ENCODE results near the gene RSPRY1. TPM values are rescaled to one million over a fixed set of nuclear protein-coding genes. Genes with fewer than 3 reads are reported as not detected.

The RSPRY1 gene
- total and polyA plus RNA-seq, 2 of the 4 experiments (the other 2 are of a cell fraction) = 25.2 to 62.2 TPM

GRCh38 chr16:57234707-57235092 lies 48.6 kb downstream of the RSPRY1 start:
- Histone ChIP-seq H4K5ac (ENCODE audit: low read depth, low read length) (no peak overlapping the region), H3K4me1 (ENCODE audit: control insufficient read depth, insufficient read depth, low read length) (peaks cover 8% of the 10 kb centered on the region), H2BK120ac (ENCODE audit: low read depth, low read length) (no peak overlapping the region), H3K9me3 (ENCODE audit: control insufficient read depth, insufficient read depth, low read length) (no peaks in the 10 kb centered on the region), H3K79me1 (ENCODE audit: low read depth in 1 of 2, low read length in 2 of 2) (peaks cover 0 to 4% of the 10 kb centered on the region in 2 experiments; a peak in 2 of 4 replicates), H4K20me1 (ENCODE audit: insufficient read depth, low read length) (no peaks in the 10 kb centered on the region), H2AK5ac (ENCODE audit: low read depth, low read length) (no peak overlapping the region), H2BK5ac (ENCODE audit: low read depth, low read length, poor library complexity, severe bottlenecking) (no peak overlapping the region), H3K27me3 (ENCODE audit: control insufficient read depth, insufficient read depth, low read length) (no peaks in the 10 kb centered on the region), H3K4me3 (ENCODE audit: insufficient read depth, low read depth, low read length) (no peak overlapping the region), H3K36me3 (ENCODE audit: control insufficient read depth, insufficient read depth, low read length) (peaks cover 20% of the 10 kb centered on the region), H3K23ac (ENCODE audit: low read depth, low read length) (no peak overlapping the region), H3K18ac (ENCODE audit: low read depth, low read length) (no peak overlapping the region), H3K9me1 (ENCODE audit: insufficient read depth, low read length) (peaks cover 7% of the 10 kb centered on the region), H4K91ac (ENCODE audit: insufficient read depth, low read depth, low read length) (no peak overlapping the region), H2AFZ (replicated peaks; ENCODE audit: low read length, poor library complexity) (no peak overlapping the region), H2AK9ac (replicated peaks; ENCODE audit: low read depth, low read length, poor library complexity) (no peak overlapping the region), H3K27ac (ENCODE audit: insufficient read depth, low read length) (no peak overlapping the region), H3K4me2 (ENCODE audit: low read depth, low read length) (no peak overlapping the region), H3K4ac (ENCODE audit: low read depth, low read length) (no peak overlapping the region), H4K8ac (ENCODE audit: low read depth in 2 of 2, low read length in 2 of 2) (no peak overlapping the region), H2BK20ac (ENCODE audit: low read depth, low read length) (no peak overlapping the region), H3K14ac (replicated peaks; ENCODE audit: low read depth, low read length) (no peak overlapping the region), H3K9ac (ENCODE audit: low read depth, low read length) (no peak overlapping the region), H3K56ac (ENCODE audit: extremely low read depth, insufficient read depth, low read length) (no peak overlapping the region), H2BK15ac (ENCODE audit: low read depth, low read length) (no peak overlapping the region)
- ChIA-PET POLR2A (ENCODE audit: unreplicated experiment) (no interaction called here), CTCF (no interaction called here)
- intact Hi-C loops (cut with micrococcal nuclease) = no loop called here
- TF ChIP-seq MAFK (IDR thresholded peaks at IDR 0.05; ENCODE audit: low read depth, low read length) = no peak
- no peak for TF ChIP-seq FOS (IDR thresholded peaks at IDR 0.05; ENCODE audit: low read depth, low read length)
- no peak for TF ChIP-seq CHD1 (IDR thresholded peaks at IDR 0.05; ENCODE audit: low read depth, low read length)
- no peak for TF ChIP-seq RCOR1 (IDR thresholded peaks at IDR 0.05; ENCODE audit: insufficient replicate concordance, low read length)
- no peak for TF ChIP-seq NFE2L2 (IDR thresholded peaks at IDR 0.05; ENCODE audit: low read depth, low read length)
- no peak for TF ChIP-seq RAD21 (IDR thresholded peaks at IDR 0.05; ENCODE audit: low read length)
- TF ChIP-seq CEBPB (IDR thresholded peaks at IDR 0.05; ENCODE audit: low read depth, low read length) = no peak
- no peak for TF ChIP-seq RFX5 (IDR thresholded peaks at IDR 0.05; ENCODE audit: low read depth, low read length)
- no peak for TF ChIP-seq MAZ (IDR thresholded peaks at IDR 0.05; ENCODE audit: borderline replicate concordance, low read depth, low read length)
- TF ChIP-seq CTCF (conservative IDR thresholded peaks at IDR 0.05; ENCODE audit: low read depth, low read length) = no peak
- TF ChIP-seq POLR2A (IDR thresholded peaks at IDR 0.05; ENCODE audit: low read depth, low read length) = no peak
- TF ChIP-seq USF2 (IDR thresholded peaks at IDR 0.05; ENCODE audit: low read depth, low read length) = no peak
- no peak for TF ChIP-seq SMC3 (IDR thresholded peaks at IDR 0.05; ENCODE audit: low read depth, low read length)
- no peak for TF ChIP-seq MXI1 (IDR thresholded peaks at IDR 0.05; ENCODE audit: borderline replicate concordance, low read depth, low read length)
- no peak for TF ChIP-seq ELK1 (IDR thresholded peaks at IDR 0.05; ENCODE audit: borderline replicate concordance, low read depth, low read length)
- TF ChIP-seq BHLHE40 (IDR thresholded peaks at IDR 0.05; ENCODE audit: low read depth, low read length) = no peak
- no TSS peak for BruUV-seq (replicated peaks)
- in situ Hi-C loops (cut with MboI; ENCODE audit: low sequenced_read_pairs) = no loop called here
- ATAC-seq (ENCODE audit: low read depth) (no peak), DNase-seq (no peak)
- dilution Hi-C loops (cut with HindIII; ENCODE audit: low sequenced_read_pairs, unreplicated experiment) = no loop called here
